Suppressor macrophage treated with lipopolysaccharide for 1 hour (primary cell): ENCODE results near the gene OVAAL.
A peak's percentile ranks its signal among the peaks of the same experiment; 100 is the strongest.

Source experiments
- DNase-seq, 3 donors: peaks; one replicate each; pipeline ENCODE4 v3.0.0-alpha.2; 2020 to 2022

Gene OVAAL

DNA sequence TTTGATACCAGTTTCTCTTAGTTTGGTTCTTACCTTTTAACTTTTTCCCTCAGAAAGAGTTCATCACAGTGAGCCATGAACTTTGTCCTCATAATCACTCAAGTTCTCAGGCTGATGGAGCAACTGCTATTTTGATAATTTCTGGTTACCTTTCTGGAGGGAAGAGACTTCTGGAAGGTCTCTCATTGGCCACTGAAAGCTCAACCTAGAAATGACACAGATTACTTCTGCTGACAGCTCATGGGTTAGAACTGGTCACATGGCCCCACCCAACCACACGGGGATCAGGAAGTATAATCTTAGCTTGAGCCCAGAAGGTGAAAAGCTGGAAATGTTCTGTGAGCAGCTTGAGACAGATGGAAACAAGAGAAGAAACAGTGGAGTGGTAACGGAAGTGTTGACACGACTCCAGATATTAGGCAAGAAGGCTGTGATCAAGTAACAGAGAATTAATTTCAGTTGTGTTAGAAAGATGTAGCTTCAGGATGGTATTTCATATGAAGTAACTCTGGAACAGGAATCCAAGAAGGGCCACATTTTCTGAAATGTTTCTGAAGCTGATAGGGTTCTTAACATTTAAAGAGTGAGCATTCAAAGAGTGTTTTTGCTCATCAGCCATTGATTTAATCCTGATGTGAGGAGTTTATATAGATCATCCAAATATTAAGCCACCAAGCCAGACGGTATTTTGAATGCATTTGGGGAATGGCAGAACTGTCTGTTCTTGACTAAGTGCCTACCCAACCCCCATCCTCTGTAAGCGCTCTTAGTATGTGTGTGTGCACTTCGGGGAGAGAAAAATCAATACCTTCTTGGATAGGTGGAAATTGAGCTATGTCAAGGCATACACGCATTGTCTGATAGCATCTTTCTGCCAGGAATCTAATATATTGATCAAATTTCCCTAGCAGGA lies 51.1 kb downstream of the OVAAL start:
- peak in 2 of 3 donors; percentile 19 to 23 for DNase-seq

- no peak for DNase-seq
These were observed 51.8 kb downstream of the OVAAL start for GRCh38 chr1:180610556-180611015.

DNA sequence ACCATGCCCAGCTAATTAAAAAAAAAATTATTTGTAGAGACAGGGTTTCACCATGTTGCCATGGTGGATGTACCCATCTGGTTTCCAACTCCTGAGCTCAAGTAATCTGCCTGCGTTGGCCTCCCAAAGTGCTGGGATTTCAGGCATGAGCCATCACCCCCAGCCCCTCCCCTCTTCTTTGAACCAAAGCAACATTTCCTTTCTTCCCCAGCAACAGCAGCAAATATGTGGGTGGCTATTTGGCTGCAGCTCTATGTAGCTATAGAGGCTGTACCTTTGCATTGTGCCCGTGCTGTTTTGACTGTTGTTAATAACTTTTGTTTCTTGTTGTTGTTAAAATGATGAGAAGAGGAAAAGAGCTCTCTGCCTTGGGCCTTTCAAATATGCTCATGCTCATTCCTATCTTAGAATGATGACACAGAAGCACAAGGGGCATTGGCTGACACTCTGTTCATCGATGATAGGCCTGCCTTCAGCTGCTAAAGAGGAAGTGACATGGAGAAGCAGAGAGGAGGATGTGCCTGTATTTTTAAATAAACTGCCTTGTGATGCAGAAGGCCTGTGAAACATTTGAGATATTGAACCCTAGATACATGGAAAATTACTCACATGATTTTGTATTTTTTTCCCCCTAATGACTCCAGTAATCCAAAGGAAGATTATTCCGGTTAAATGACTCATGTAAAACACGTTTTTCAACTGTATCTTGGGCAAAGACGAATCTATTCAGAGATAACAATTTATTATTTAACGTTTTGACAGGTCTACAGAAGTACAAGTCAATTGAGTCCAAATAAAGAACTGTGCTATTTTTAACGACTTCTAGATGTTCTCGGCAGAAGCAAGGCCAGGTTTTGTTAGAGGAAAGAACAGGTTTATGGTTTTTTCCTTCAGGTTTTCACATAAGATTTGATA lies 52.5 kb downstream of the OVAAL start:
- peak; percentile 79 to 84 (median 81) for DNase-seq

DNA sequence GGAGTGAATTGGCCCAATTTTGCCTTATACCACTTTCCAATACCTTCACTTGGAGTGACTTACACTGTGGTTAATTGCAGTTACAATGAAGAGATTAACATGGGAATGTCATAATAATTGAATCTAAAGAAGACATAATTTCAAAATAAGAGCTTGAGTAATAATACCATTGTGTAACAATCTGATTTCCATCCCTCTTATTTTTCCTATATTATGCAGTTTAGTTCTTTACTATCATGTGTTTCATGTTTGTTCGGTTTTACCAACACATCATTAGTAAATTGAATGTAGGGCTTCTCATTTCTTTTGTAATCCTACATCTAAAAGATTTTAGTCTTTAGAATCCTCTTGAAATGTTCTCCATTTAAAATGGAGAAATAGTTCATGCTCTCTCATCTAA lies 53.9 kb downstream of the OVAAL start:
- DNase-seq = peak in 2 of 3 donors; percentile 34 to 45

DNA sequence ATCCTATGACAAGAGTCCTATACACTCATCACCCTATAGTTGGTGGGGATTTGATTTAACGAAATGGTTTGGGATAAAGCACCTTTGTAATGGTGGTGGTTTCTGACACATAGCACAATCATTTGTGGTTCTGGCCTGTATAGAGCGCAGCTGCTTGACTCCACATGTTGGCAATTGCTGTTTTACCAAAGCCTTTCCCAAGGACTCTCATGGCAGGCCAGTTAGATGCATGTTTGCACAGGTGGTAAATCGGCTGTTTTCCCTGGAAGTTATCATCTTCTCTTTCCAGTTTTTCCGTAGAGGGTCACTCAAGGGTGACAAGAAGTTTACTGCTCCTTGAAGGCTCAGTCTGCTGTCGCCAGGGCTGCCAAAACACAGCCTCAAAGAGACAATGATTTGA lies 56.0 kb downstream of the OVAAL start:
- DNase-seq = no peak

DNA sequence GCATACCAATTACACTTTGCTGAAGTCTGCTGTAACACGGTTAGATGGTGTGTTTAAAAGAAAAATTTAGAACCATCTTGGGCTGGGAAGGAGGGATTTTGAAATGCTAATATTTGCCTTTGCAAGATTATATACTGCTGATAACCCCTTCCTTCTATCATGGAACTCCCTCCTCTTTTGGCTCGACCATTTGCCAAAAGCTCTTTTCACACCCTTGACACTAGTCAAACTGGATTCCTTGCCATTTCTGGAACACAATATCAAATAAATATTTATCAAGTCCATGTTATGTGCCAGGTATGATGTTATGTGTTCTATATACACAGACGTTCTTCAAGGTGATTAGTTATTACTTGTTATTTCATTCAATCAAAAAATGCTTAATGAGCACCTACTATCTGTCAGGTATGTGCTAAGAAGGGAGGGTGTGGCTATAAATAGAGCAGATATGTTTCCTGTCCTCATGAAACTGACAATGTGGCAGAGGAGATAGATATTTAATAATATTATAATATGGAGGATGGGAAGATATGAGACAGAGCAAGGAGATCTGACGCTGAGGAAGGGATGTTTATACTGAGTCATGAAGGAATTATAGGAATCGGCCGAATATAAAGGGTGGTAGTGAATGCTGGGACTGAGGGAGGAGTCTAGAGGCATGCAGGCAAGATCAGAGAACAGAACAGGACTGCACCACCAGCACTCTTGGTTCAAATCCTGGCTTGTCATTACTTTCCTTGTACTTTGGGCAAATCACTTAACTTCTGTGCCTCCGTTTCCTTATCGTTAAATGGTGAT lies 56.9 kb downstream of the OVAAL start:
- DNase-seq = no peak
